ENCODE measurements around the gene EML4. TPM values are rescaled to one million over a fixed set of nuclear protein-coding genes. Genes with fewer than 3 reads are reported as not detected.

Gene EML4
- total RNA-seq, 3 donors from 2014 or later: 47.9 to 88.3 (median 66.3) TPM

- no peaks in the 10 kb centered on the region for H3K9me3 ChIP-seq
- H3K4me3 ChIP-seq: no peak overlapping the region
- H3K36me3 ChIP-seq (ENCODE audit: low read depth): no peaks in the 10 kb centered on the region
- no peak for DNase-seq
- intact Hi-C loops (cut with DNase I, micrococcal nuclease): no loop called here
- ATAC-seq: no peak
- H3K4me1 ChIP-seq (ENCODE audit: low read depth): peaks cover 11% of the 10 kb centered on the region
- TF ChIP-seq, protein P1, sequence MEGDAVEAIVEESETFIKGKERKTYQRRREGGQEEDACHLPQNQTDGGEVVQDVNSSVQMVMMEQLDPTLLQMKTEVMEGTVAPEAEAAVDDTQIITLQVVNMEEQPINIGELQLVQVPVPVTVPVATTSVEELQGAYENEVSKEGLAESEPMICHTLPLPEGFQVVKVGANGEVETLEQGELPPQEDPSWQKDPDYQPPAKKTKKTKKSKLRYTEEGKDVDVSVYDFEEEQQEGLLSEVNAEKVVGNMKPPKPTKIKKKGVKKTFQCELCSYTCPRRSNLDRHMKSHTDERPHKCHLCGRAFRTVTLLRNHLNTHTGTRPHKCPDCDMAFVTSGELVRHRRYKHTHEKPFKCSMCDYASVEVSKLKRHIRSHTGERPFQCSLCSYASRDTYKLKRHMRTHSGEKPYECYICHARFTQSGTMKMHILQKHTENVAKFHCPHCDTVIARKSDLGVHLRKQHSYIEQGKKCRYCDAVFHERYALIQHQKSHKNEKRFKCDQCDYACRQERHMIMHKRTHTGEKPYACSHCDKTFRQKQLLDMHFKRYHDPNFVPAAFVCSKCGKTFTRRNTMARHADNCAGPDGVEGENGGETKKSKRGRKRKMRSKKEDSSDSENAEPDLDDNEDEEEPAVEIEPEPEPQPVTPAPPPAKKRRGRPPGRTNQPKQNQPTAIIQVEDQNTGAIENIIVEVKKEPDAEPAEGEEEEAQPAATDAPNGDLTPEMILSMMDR (IDR thresholded peaks at IDR 0.05): no peak
These were observed 32.0 kb downstream of the EML4 start for GRCh38 chr2:42200926-42201855.

DNA sequence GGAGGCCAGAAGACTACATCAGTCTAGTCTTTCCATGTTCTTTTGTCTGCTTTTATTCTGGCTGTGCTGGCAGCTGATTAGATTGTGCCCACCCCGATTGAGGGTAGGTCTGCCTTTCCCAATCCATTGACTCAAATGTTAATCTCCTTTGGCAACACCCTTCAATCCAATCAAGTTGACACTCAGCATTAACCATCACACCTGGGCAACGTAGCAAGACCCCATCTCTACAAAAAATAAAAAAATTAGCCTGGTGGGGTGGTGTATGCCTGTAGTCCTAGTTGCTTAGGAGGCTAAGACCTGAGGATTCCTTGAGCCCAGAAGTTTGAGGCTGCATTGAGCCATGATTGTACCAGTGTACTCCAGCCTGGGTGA lies 33.5 kb downstream of the EML4 start:
- Histone ChIP-seq H3K9me3 (no peaks in the 10 kb centered on the region), H3K4me1 (ENCODE audit: low read depth) (peaks cover 3% of the 10 kb centered on the region), H3K4me3 (no peak overlapping the region), H3K36me3 (ENCODE audit: low read depth) (no peaks in the 10 kb centered on the region)
- intact Hi-C loops (cut with DNase I, micrococcal nuclease): no loop called here
- ATAC-seq: no peak
- TF ChIP-seq, protein P1 (IDR thresholded peaks at IDR 0.05): no peak
- DNase-seq: no peak

DNA sequence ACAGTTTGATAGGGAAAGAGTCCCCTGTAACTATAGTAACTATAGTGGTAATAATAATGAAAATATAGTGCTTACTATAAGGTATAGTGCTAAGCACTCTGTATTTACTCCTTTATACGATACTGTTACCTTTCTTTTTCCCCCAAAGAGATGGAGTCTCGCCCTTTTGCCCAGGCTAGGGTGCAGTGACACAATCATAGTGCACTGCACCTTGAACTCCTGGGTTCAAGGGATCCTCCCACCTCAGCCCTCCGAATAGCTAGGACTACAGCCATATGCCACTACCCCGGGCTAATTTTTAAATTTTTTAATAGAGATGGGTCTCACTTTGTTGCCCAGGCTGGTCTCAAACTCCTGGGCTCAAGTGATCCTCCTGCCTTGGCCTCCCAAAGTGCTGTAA lies 34.6 kb downstream of the EML4 start:
- TF ChIP-seq, protein P1 (IDR thresholded peaks at IDR 0.05): no peak
- H3K36me3 ChIP-seq (ENCODE audit: low read depth): no peaks in the 10 kb centered on the region
- H3K9me3 ChIP-seq: no peaks in the 10 kb centered on the region

GRCh38 chr2:42205337-42205736 lies 36.2 kb downstream of the EML4 start:
- Histone ChIP-seq H3K4me3 (no peak overlapping the region), H3K4me1 (ENCODE audit: low read depth) (no peaks in the 10 kb centered on the region), H3K9me3 (no peaks in the 10 kb centered on the region), H3K36me3 (ENCODE audit: low read depth) (no peaks in the 10 kb centered on the region)
- intact Hi-C loops (cut with DNase I, micrococcal nuclease): no loop called here
- DNase-seq: no peak
- TF ChIP-seq, protein P1 (IDR thresholded peaks at IDR 0.05): no peak
- no peak for ATAC-seq

More for the DNA sequence above, 34.6 kb downstream of the EML4 start:
- DNase-seq (no peak), ATAC-seq (no peak)
- Histone ChIP-seq H3K4me1 (ENCODE audit: low read depth) (no peaks in the 10 kb centered on the region), H3K4me3 (no peak overlapping the region)
- intact Hi-C loops (cut with DNase I, micrococcal nuclease): no loop called here

DNA sequence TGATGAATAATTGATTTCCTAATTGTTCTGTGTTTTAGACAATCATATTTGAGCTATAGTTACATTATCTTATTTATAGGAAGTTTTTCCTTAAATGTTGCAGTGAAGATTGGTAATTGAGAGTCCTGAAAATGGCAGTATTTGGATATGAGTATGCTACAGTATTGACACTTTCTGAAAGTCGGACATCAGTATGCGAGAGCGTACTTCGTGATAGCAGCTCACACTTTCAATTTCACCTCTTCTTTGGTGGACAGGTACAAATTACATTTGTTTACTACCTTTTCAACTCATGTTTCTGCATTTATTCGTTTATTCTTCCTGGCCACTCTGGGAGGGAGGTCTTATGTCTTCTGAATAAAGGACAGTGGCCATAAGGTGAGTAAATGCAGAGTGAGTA lies 38.7 kb downstream of the EML4 start:
- Histone ChIP-seq H3K4me1 (ENCODE audit: low read depth) (no peaks in the 10 kb centered on the region), H3K36me3 (ENCODE audit: low read depth) (no peaks in the 10 kb centered on the region), H3K9me3 (no peaks in the 10 kb centered on the region), H3K4me3 (no peak overlapping the region)
- DNase-seq (no peak), ATAC-seq (no peak)
- TF ChIP-seq, protein P1 (IDR thresholded peaks at IDR 0.05): no peak
- intact Hi-C loops (cut with DNase I, micrococcal nuclease): no loop called here
